NCI-H226 (cell line): ENCODE measurements around the gene ARHGAP40.

ENCODE experiments used
- DNase-seq: peaks from one replicate; pipeline ENCODE4 v3.0.0-alpha.2; 2015

ARHGAP40 gene

DNA sequence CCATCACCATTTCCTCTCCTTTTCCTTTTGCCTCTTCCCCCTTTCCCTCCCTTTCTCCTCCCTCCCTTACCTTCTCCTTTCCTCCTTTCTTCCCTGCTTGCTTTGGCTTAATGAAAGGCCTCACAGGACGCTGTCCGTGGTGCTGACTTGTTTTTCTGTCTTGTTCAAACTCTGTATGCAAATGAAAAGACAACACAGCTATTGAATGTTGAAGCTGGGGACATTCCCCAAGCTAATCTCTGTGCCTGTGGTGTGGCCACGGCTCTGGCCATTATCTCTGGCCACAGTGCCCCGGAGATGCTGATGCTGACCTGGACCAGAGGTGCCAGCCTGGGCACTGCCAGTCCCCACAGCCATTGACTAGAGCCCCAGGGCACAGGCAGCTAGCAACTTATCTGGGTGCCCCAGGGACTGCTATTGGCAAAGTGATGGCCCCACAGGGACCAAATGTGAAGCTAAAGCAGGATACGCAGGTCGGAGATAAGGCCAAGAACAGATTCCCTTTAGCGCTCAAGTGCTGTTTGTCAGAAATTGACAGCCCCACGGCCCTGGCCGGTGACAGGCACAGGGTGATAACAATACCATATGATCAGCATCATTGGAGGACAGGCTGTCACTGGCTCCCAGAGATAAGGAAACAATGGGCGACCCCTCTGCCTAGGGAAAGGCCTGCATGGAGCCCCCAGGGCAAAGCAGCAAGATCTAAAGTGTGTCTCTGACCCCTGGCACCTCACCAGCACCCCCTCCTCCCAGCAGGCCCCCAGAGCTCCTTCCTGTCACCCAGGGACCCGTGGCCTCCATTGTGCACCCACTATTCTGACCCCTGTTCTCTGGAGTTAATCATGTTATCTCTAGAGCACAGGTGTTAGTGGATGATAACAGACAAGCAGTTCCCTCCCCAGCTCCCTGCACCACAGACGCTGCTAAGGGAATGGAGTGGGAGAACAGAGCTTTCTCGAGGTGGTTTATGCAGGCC lies 91.1 kb downstream of the ARHGAP40 start:
- DNase-seq: peak; percentile 50

DNA sequence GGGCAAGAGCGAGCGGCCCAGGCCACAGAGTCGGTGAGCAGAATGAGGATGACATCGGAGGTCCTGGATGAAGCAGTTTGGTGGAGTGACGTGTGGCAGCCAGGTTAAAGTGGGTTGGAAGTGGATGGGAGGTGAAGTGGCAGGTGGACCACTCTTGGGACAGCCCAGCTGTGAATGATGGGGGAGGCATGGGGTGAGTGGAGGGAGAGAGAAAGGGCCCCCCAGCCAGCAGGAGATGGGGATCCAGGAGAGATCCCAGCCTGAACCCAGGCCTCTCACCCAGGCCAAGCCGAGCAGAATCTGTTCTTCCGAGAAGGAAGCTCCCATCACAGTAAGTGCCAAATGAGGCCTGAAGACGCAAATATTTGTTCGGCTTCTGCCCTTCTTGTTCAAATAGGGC lies 95.7 kb downstream of the ARHGAP40 start:
- DNase-seq: no peak

DNA sequence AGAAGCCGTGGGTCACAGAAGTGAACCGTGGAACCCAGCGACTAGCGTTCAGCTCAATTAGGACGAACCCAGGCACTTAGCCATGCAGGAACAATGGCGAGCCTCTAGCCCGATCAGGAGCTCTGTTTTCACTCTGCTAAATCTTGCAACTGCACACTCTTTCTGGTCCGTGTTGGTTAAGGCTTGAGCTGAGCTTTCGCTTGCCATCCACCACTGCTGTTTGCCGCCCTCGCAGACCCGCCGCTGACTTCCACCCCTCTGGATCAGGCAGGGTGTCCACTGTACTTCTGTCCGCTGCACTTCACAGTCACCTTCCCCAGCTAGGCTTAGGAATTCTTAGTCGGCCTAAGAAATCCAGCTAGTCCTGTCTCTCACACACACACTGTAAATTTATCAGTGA lies 96.9 kb downstream of the ARHGAP40 start:
- DNase-seq: no peak

DNA sequence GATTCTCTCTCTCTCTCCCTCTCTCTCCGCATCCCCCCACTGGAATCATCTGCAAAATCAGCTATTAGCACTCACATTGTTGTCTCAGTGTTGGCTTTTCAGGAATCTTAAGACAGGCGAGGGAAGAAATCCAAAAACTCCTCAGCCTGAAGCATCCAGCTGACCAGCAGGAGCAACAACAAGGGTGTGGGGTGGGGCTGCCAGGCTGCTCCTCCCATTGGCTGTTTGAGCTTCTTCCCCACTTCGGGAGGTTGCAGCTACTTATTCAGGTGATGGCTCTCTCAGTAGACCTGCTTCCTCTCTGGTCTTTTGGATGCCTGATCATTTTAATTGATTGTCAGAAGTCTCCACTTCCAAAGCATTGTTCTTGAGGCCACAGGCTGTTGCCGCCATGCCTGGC lies 98.5 kb downstream of the ARHGAP40 start:
- no peak for DNase-seq
